Thyroid gland (tissue), 4 donors: ENCODE measurements around the gene ASPN.
A peak's percentile ranks its signal among the peaks of the same experiment; 100 is the strongest.

ENCODE experiments used
- CTCF ChIP-seq, 6 experiments: fragments of 200-600 bp in 3 of 6; fragments of 450-650 bp in 3 of 6; sonication (generic) in 3 of 6; IDR thresholded peaks; one replicate each; pipeline ENCODE4 v1.5.1; 2016 to 2019; ENCODE audit warnings: antibody characterized with exemption in 6 of 6, mild to moderate bottlenecking in 2 of 6, inconsistent platforms in 1 of 6, moderate library complexity in 1 of 6
- POLR2A ChIP-seq, 2 donors: fragments of 450-650 bp; IDR thresholded peaks; one replicate each; pipeline ENCODE4 v1.6.1; 2017; ENCODE audit warnings: antibody characterized with exemption in 2 of 2, mild to moderate bottlenecking in 2 of 2, moderate library complexity in 1 of 2

GRCh38 chr9:92501671-92502393, 19.5 kb upstream of the ASPN start:
- TF ChIP-seq CTCF (IDR thresholded peaks at IDR 0.05) (peak in 1 of 6 experiments; percentile 31), POLR2A (IDR thresholded peaks at IDR 0.05) (no peak)
